Hepatocyte (in vitro differentiated cells): ENCODE results near the gene TUBB2A. TPM values are rescaled to one million over a fixed set of nuclear protein-coding genes. Genes with fewer than 3 reads are reported as not detected.
"Not testable (repeated sequence)": the region's sequence is repeated elsewhere in the genome, so short reads cannot be mapped to it uniquely, and the experiment has no call there.

Source experiments
- DNase-seq: peaks from one replicate; pipeline ENCODE4 v3.0.0-alpha.2; 2016; ENCODE audit warnings: low spot score
- H2AFZ ChIP-seq: fragments of 200-600 bp; sonication (generic); 2 replicates; pipeline ENCODE4 v1.6.0; 2016; ENCODE audit warnings: antibody characterized with exemption, mild to moderate bottlenecking
- H3K27ac ChIP-seq: fragments of 200-600 bp; sonication (generic); 2 replicates; pipeline ENCODE4 v1.5.1; 2016; ENCODE audit warnings: mild to moderate bottlenecking
- H3K27me3 ChIP-seq: fragments of 200-600 bp; sonication (generic); 2 replicates; pipeline ENCODE4 v1.6.1; 2016
- H3K36me3 ChIP-seq: fragments of 200-600 bp; sonication (generic); replicated peaks from 2 replicates; pipeline ENCODE4 v1.5.1; 2016; ENCODE audit warnings: low read depth; ENCODE audit not compliant: insufficient read depth
- H3K4me1 ChIP-seq: fragments of 200-600 bp; sonication (generic); 2 replicates; pipeline ENCODE4 v1.5.1; 2016; ENCODE audit warnings: mild to moderate bottlenecking, moderate library complexity; ENCODE audit not compliant: insufficient read depth
- H3K4me2 ChIP-seq: fragments of 200-600 bp; sonication (generic); 2 replicates; pipeline ENCODE4 v1.6.0; 2016
- H3K4me3 ChIP-seq: fragments of 200-600 bp; sonication (generic); 2 replicates; pipeline ENCODE4 v1.5.1; 2016; ENCODE audit warnings: mild to moderate bottlenecking
- H3K79me2 ChIP-seq: fragments of 200-600 bp; sonication (generic); 2 replicates; pipeline ENCODE4 v1.6.0; 2017; ENCODE audit warnings: mild to moderate bottlenecking
- H3K9me2 ChIP-seq: fragments of 200-600 bp; sonication (generic); replicated peaks from 2 replicates; pipeline ENCODE4 v1.6.0; 2017; ENCODE audit warnings: mild to moderate bottlenecking; ENCODE audit not compliant: insufficient read depth
- H3K9me3 ChIP-seq: fragments of 200-600 bp; sonication (generic); 2 replicates; pipeline ENCODE4 v1.5.1; 2016; ENCODE audit warnings: low read depth, mild to moderate bottlenecking
- H4K20me1 ChIP-seq: fragments of 200-600 bp; sonication (generic); 2 replicates; pipeline ENCODE4 v1.6.0; 2016; ENCODE audit warnings: mild to moderate bottlenecking; ENCODE audit not compliant: insufficient read depth, poor library complexity, severe bottlenecking
- CTCF ChIP-seq: fragments of 200-600 bp; sonication (generic); IDR thresholded peaks from 2 replicates; pipeline ENCODE4 v1.5.1; 2016; ENCODE audit warnings: antibody characterized with exemption, mild to moderate bottlenecking; ENCODE audit not compliant: poor library complexity
- EZH2 ChIP-seq: fragments of 200-600 bp; sonication (generic); IDR thresholded peaks from 2 replicates; pipeline ENCODE4 v1.6.1; 2016; ENCODE audit warnings: antibody characterized with exemption, mild to moderate bottlenecking, borderline replicate concordance
- EZH2phosphoT487 ChIP-seq: fragments of 200-600 bp; sonication (generic); IDR thresholded peaks from one replicate; pipeline ENCODE4 v1.6.1; 2018; ENCODE audit warnings: antibody characterized with exemption, mild to moderate bottlenecking, low read depth, moderate library complexity; ENCODE audit not compliant: unreplicated experiment, severe bottlenecking
- whole genome bisulfite sequencing: methylation state at CpG from one replicate; pipeline ENCODE4 v1.1.6; 2016; ENCODE audit warnings: low lambda C conversion rate; ENCODE audit errors: missing lambda C conversion rate; 5-methylcytosine and 5-hydroxymethylcytosine counted together
- polyA plus RNA-seq: library from polyadenylated mRNA; unstranded; fragments of >200 nt; fragmentation: Nextera tagmentation; extraction: Ambion mirVana; gene quantifications from 2 replicates; pipeline ENCODE4 v1.2.1, GENCODE V29; 2016
- total RNA-seq: library from RNA; depleted of rRNA; stranded (reverse); fragments of >200 nt; gene quantifications from 2 replicates; pipeline ENCODE4 v1.2.3, GENCODE V29; 2014

TUBB2A gene
- total and polyA plus RNA-seq, 2 experiments from 2014 or later: 115 to 183 TPM

GRCh38 chr6:3176562-3177355, 19.4 kb upstream of the TUBB2A start:
- no peaks in the 10 kb centered on the region for H3K27me3 ChIP-seq
- no peak overlapping the region for H3K27ac ChIP-seq
- TF ChIP-seq EZH2 (no peak), EZH2phosphoT487 (no peak), CTCF (no peak)
- 91% methylated on average over 22 of the region's 22 CpGs for WGBS
- H3K79me2 ChIP-seq: no peaks in the 10 kb centered on the region
- H3K4me1 ChIP-seq: no peaks in the 10 kb centered on the region
- no peaks in the 10 kb centered on the region for H4K20me1 ChIP-seq
- no peaks in the 10 kb centered on the region for H3K36me3 ChIP-seq
- no peaks in the 10 kb centered on the region for H3K9me3 ChIP-seq
- no peaks in the 10 kb centered on the region for H3K9me2 ChIP-seq
- DNase-seq: peak; percentile 77
- H2AFZ ChIP-seq: no peak overlapping the region
- no peak overlapping the region for H3K4me3 ChIP-seq
- no peak overlapping the region for H3K4me2 ChIP-seq

DNA sequence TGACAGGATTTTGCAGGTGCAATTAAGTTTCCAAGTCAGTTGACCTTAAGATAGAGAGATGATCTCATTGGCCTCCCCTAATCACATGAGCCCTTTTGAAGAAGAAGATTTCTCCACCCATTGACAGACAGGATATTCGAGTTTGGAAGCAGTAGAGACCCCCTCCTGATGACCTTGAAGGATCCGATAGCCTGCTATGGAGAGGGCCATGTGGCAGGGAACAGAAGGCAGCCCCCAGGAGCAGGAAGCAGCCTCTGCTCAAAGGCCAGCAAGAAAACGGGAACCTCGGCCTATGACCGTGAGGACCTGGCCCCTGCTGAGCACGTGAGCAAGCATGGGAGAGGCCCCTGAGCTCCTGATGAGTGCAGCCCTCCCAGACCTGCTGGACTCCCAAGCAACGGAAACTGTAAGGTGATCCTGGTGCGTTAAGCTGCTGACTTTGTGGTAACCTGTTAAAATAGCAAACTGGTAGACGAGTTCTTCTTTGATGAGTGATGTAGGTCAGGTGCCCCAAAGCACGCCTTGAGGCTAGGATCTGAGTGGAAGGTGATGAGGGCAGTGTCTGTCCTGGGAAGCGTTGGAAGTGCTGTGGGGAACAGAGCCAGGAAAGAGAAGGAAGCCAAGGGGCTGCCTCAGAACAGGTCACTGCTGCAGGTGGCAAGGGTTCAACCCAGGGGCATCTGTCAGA, 18.5 kb upstream of the TUBB2A start:
- H3K9me2 ChIP-seq: no peaks in the 10 kb centered on the region
- no peaks in the 10 kb centered on the region for H3K4me1 ChIP-seq
- no peaks in the 10 kb centered on the region for H4K20me1 ChIP-seq
- no peaks in the 10 kb centered on the region for H3K27me3 ChIP-seq
- no peak for DNase-seq
- H3K4me3 ChIP-seq: no peak overlapping the region
- no peaks in the 10 kb centered on the region for H3K9me3 ChIP-seq
- 65% methylated on average over 11 of the region's 11 CpGs for WGBS
- no peak overlapping the region for H3K27ac ChIP-seq
- TF ChIP-seq EZH2 (no peak), EZH2phosphoT487 (no peak), CTCF (no peak)
- no peaks in the 10 kb centered on the region for H3K79me2 ChIP-seq
- H3K36me3 ChIP-seq: no peaks in the 10 kb centered on the region
- no peak overlapping the region for H2AFZ ChIP-seq
- no peak overlapping the region for H3K4me2 ChIP-seq

DNA sequence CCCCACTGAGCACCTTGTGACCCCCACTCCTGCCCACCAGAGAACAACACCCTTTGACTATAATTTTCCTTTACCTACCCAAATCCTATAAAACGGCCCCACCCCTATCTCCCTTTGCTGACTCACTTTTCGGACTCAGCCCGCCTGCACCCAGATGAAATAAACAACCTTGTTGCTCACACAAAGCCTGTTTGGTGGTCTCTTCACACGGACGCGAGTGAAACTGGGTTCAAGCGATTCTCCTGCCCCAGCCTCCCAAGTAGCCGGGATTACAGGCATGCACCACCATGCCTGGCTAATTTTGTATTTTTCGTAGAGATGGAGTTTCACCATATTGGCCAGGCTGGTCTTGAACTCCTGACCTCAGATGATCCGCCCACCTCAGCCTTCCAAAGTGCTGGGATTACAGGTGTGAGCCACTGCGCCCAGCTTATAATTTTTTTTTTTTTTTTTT, 16.3 kb upstream of the TUBB2A start:
- H3K79me2 ChIP-seq, H3K36me3 ChIP-seq, H3K4me3 ChIP-seq, H4K20me1 ChIP-seq, H3K9me3 ChIP-seq, H3K27me3 ChIP-seq, H2AFZ ChIP-seq, H3K4me2 ChIP-seq, H3K27ac ChIP-seq, DNase-seq, H3K9me2 ChIP-seq, H3K4me1 ChIP-seq: not testable (repeated sequence)
- WGBS: 89% methylated on average over 11 of the region's 11 CpGs

DNA sequence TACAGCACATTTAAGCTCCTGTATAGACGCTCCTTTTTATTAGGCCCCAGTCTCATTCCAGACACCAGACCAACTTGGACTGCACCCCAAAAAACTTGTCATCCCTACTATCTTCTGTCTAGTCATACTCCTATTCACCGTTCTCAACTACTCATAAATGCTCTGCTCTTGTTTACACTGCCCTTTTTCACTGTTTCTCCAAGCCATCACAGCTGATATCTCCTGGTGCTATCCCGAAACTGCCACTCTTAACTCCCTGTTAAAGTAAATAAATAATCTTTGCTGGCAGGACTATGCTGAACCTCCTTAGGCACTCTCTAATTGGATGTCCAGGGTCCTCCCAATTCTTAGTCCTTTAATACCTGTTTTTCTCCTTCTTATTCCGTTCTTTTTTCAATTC, 15.4 kb upstream of the TUBB2A start:
- H3K9me3 ChIP-seq, H3K4me2 ChIP-seq, H3K79me2 ChIP-seq, H3K36me3 ChIP-seq, DNase-seq, H4K20me1 ChIP-seq, H2AFZ ChIP-seq, H3K27ac ChIP-seq, H3K27me3 ChIP-seq, H3K9me2 ChIP-seq, H3K4me3 ChIP-seq, H3K4me1 ChIP-seq: not testable (repeated sequence)
- 59% methylated on average over 4 of the region's 4 CpGs for WGBS

- not testable (repeated sequence) for H3K27me3 ChIP-seq, H3K9me2 ChIP-seq, H3K36me3 ChIP-seq, H3K79me2 ChIP-seq, H4K20me1 ChIP-seq, DNase-seq, H2AFZ ChIP-seq, H3K27ac ChIP-seq, H3K4me1 ChIP-seq, H3K4me3 ChIP-seq, H3K9me3 ChIP-seq, H3K4me2 ChIP-seq
- WGBS: 87% methylated on average over 17 of the region's 17 CpGs
Measured at GRCh38 chr6:3171313-3172175, 14.2 kb upstream of the TUBB2A start.

DNA sequence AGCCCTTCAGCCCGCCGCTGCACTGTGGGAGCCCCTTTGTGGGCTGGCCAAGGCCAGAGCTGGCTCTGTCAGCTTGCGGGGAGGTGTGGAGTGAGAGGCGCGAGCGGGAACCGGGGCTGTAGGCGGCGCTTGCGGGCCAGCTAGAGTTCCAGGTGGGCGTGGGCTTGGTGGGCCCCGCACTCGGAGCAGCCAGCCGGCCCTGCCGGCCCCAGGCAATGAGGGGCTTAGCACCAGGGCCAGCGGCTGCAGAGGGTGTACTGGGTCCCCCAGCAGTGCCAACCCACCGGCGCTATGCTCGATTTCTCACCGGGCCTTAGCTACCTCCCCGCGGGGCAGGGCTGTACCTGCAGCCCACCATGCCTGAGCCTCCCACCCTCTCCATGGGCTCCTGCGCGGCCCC, 13.3 kb upstream of the TUBB2A start:
- DNase-seq, H3K27me3 ChIP-seq, H3K4me2 ChIP-seq, H3K36me3 ChIP-seq, H3K79me2 ChIP-seq, H4K20me1 ChIP-seq, H3K4me1 ChIP-seq, H3K9me2 ChIP-seq, H2AFZ ChIP-seq, H3K9me3 ChIP-seq, H3K4me3 ChIP-seq, H3K27ac ChIP-seq: not testable (repeated sequence)
- 96% methylated on average over 20 of the region's 24 CpGs for WGBS
